ENCODE data around the gene TM4SF20.

GRCh38 chr2:227360351-227360750, 18.8 kb downstream of the TM4SF20 start:
- TF ChIP-seq SP1 (IDR thresholded peaks at IDR 0.05; ENCODE audit: low read depth, low read length) (no peak), STAT1 (conservative IDR thresholded peaks at IDR 0.05) (no peak)

Measured in GM12878 (cell line).